K562 (cell line): Measurements from ENCODE around the gene CBX8. TPM values are rescaled to one million over a fixed set of nuclear protein-coding genes. Genes with fewer than 3 reads are reported as not detected.

Source experiments
- ADNP ChIP-seq: fragments of 200-800 bp; sonication (Bioruptor generic); IDR thresholded peaks from 2 replicates; pipeline ENCODE4 v1.6.1; 2016; ENCODE audit warnings: missing genetic modification characterization, missing compliant biosample characterization
- CBFB ChIP-seq: sonication (generic); formaldehyde crosslinking; IDR thresholded peaks from 2 replicates; pipeline ENCODE4 v1.4.0; 2020; ENCODE audit warnings: mild to moderate bottlenecking, missing genetic modification reagents
- CTBP1 ChIP-seq: fragments of 450-650 bp; IDR thresholded peaks from 2 replicates; pipeline ENCODE4 v1.6.1; 2016; ENCODE audit warnings: borderline replicate concordance
- CXXC5 ChIP-seq: fragments of 250-450 bp; sonication (Bioruptor Pico); IDR thresholded peaks from 2 replicates; pipeline ENCODE4 v1.8.0; 2022; ENCODE audit warnings: inconsistent platforms, mild to moderate bottlenecking, moderate library complexity
- E2F5 ChIP-seq: sonication (generic); formaldehyde crosslinking; IDR thresholded peaks from 2 replicates; pipeline ENCODE4 v1.8.0; 2022; ENCODE audit warnings: mild to moderate bottlenecking, missing genetic modification reagents
- FOXK2 ChIP-seq, 2 experiments: fragments of 450-650 bp; IDR thresholded peaks in 1 of 2; conservative IDR thresholded peaks in 1 of 2; 2 replicates each; pipeline ENCODE4 v1.6.1; 2016; ENCODE audit warnings: low read depth in 2 of 2, mild to moderate bottlenecking in 1 of 2
- HDGF ChIP-seq: fragments of 450-650 bp; IDR thresholded peaks from 2 replicates; pipeline ENCODE4 v1.6.1; 2016
- HMG20A ChIP-seq: fragments of 450-650 bp; formaldehyde crosslinking; conservative IDR thresholded peaks from 2 replicates; pipeline ENCODE4 v1.4.0; 2020; ENCODE audit warnings: mild to moderate bottlenecking, mixed read lengths
- HOMEZ ChIP-seq: fragments of 250-450 bp; sonication (Bioruptor Pico); IDR thresholded peaks from 2 replicates; pipeline ENCODE4 v1.4.0; 2020; ENCODE audit warnings: mild to moderate bottlenecking, moderate library complexity
- IFI16 ChIP-seq: fragments of 250-450 bp; sonication (Bioruptor Pico); IDR thresholded peaks from 2 replicates; pipeline ENCODE4 v2.1.2; 2022; ENCODE audit warnings: mild to moderate bottlenecking, inconsistent platforms
- KLF6 ChIP-seq: fragments of 250-450 bp; sonication (Bioruptor Pico); IDR thresholded peaks from 2 replicates; pipeline ENCODE4 v1.4.0; 2020; ENCODE audit warnings: mild to moderate bottlenecking, moderate library complexity, borderline replicate concordance
- NBN ChIP-seq: fragments of 450-650 bp; IDR thresholded peaks from 2 replicates; pipeline ENCODE4 v1.6.1; 2016; ENCODE audit warnings: low read depth, mild to moderate bottlenecking
- PCBP2 ChIP-seq: fragments of 200-400 bp; formaldehyde crosslinking; IDR thresholded peaks from 2 replicates; pipeline ENCODE4 v1.6.1; 2018; ENCODE audit warnings: low read length, low read depth, mild to moderate bottlenecking, moderate library complexity; ENCODE audit not compliant: poor library complexity, severe bottlenecking
- PHF21A ChIP-seq: fragments of 450-650 bp; IDR thresholded peaks from 2 replicates; pipeline ENCODE4 v1.6.1; 2017; ENCODE audit warnings: low read depth, borderline replicate concordance
- PTBP1 ChIP-seq: fragments of 200-400 bp; formaldehyde crosslinking; IDR thresholded peaks from 2 replicates; pipeline ENCODE4 v1.6.1; 2017; ENCODE audit warnings: low read depth, low read length
- RBM17 ChIP-seq: fragments of 200-400 bp; formaldehyde crosslinking; IDR thresholded peaks from 2 replicates; pipeline ENCODE4 v1.6.1; 2017; ENCODE audit warnings: low read depth, mild to moderate bottlenecking, low read length, borderline replicate concordance
- RBM34 ChIP-seq: fragments of 200-400 bp; formaldehyde crosslinking; IDR thresholded peaks from 2 replicates; pipeline ENCODE4 v1.6.1; 2018; ENCODE audit warnings: low read length, borderline replicate concordance; ENCODE audit not compliant: insufficient read depth
- RCOR1 ChIP-seq, 2 experiments: IDR thresholded peaks; 2 replicates each; pipeline ENCODE4 v1.6.1; 2012; ENCODE audit warnings: low read depth in 2 of 2, low read length in 2 of 2, borderline replicate concordance in 1 of 2, improper control_type of control experiment in 1 of 2
- SRSF9 ChIP-seq: fragments of 200-400 bp; formaldehyde crosslinking; IDR thresholded peaks from 2 replicates; pipeline ENCODE4 v1.6.1; 2017; ENCODE audit warnings: low read depth, low read length, borderline replicate concordance
- TCF15 ChIP-seq: fragments of 250-450 bp; sonication (Bioruptor Pico); IDR thresholded peaks from 2 replicates; pipeline ENCODE4 v1.8.0; 2022; ENCODE audit warnings: moderate library complexity, mild to moderate bottlenecking, inconsistent platforms
- TEAD1 ChIP-seq, 2 experiments: fragments of 450-650 bp in 1 of 2; sonication (generic) in 1 of 2; formaldehyde crosslinking; IDR thresholded peaks; 2 replicates each; pipeline versions ENCODE4 v1.4.0 to v1.8.0; 2020 to 2022; ENCODE audit warnings: mild to moderate bottlenecking in 2 of 2, missing genetic modification reagents in 1 of 2
- TSC22D4 ChIP-seq: fragments of 450-650 bp; IDR thresholded peaks from 2 replicates; pipeline ENCODE4 v1.6.1; 2016; ENCODE audit warnings: missing genetic modification characterization, missing biosample characterization, control low read depth
- ZNF280B ChIP-seq: fragments of 250-450 bp; sonication (Bioruptor Pico); IDR thresholded peaks from 2 replicates; pipeline ENCODE4 v1.5.1; 2021; ENCODE audit warnings: mild to moderate bottlenecking
- ZNF3 ChIP-seq: fragments of 250-450 bp; sonication (Bioruptor Pico); IDR thresholded peaks from 2 replicates; pipeline ENCODE4 v1.5.0; 2021; ENCODE audit warnings: mild to moderate bottlenecking, moderate library complexity
- ZNF324 ChIP-seq: fragments of 250-450 bp; sonication (Bioruptor Pico); IDR thresholded peaks from 2 replicates; pipeline ENCODE4 v1.4.0; 2020; ENCODE audit warnings: mild to moderate bottlenecking
- ZNF696 ChIP-seq: fragments of 250-450 bp; sonication (Bioruptor Pico); conservative IDR thresholded peaks from 2 replicates; pipeline ENCODE4 v1.4.0; 2020; ENCODE audit warnings: mild to moderate bottlenecking, moderate library complexity
- polyA plus RNA-seq, 8 experiments: library from polyadenylated mRNA; depleted of rRNA in 4 of 8; stranded (reverse) in 5 of 8; unstranded in 3 of 8; fragments of >200 nt; fragmentation: Nextera tagmentation in 2 of 8; fragmentation: Illumina TruSeq in 1 of 8; extraction: Ambion mirVana in 2 of 8; extraction: Trizol in 1 of 8; gene quantifications; 2 replicates each; pipeline versions ENCODE4 v1.2.1 to v1.2.3, GENCODE V29; 2011 to 2014; ENCODE audit warnings: inconsistent platforms in 1 of 8, missing spikeins in 1 of 8
- total RNA-seq, 7 experiments: library from RNA; depleted of rRNA in 6 of 7; stranded (reverse); fragments of >200 nt in 6 of 7; fragmentation: Illumina TruSeq in 2 of 7; extraction: Trizol in 2 of 7; gene quantifications; 2 replicates each; pipeline versions ENCODE4 v1.2.1 to v1.2.3, GENCODE V29; 2011 to 2021; ENCODE audit warnings: low replicate concordance in 1 of 7

Gene CBX8
- total and polyA plus RNA-seq, 9 of the 15 experiments (the other 6 are each of a cell fraction or from before 2014, with no cell fraction given): 0.08 to 11.9 (median 2.6) TPM

GRCh38 chr17:79777120-79777893 is 19.6 kb downstream of the CBX8 start (continued):
- TF ChIP-seq RCOR1 (IDR thresholded peaks at IDR 0.05; ENCODE audit: borderline replicate concordance in 1 of 2, low read depth in 2 of 2, low read length in 2 of 2) (peak in 1 of 2 experiments; percentile 56; a peak in 1 of 4 replicates), CBFB (CRISPR knock-in tag) (no peak), CTBP1 (no peak), PTBP1 (no peak), RBM17 (no peak), IFI16 (CRISPR knock-in tag) (no peak), FOXK2 (conservative IDR thresholded peaks at IDR 0.05 in 1 of 2, IDR thresholded peaks at IDR 0.05 in 1 of 2; ENCODE audit: low read depth in 2 of 2) (no peak), HDGF (no peak), TCF15 (CRISPR knock-in tag) (no peak), KLF6 (CRISPR knock-in tag) (peak; percentile 65; the same call in 1 of the 2 replicates), HOMEZ (CRISPR knock-in tag) (no peak), RBM34 (no peak), ZNF324 (no peak), NBN (0 out of 2 replicates have a peak, but pooled peaks have one; percentile 50), E2F5 (CRISPR knock-in tag) (no peak), ADNP (tag) (no peak), HMG20A (CRISPR knock-in tag) (no peak), CXXC5 (CRISPR knock-in tag) (peak; percentile 59), PCBP2 (no peak), TSC22D4 (tag) (no peak), PHF21A (peak; percentile 77; the same call in 1 of the 2 replicates), ZNF696 (CRISPR knock-in tag) (no peak), TEAD1 (CRISPR knock-in tag; IDR thresholded peaks at IDR 0.05) (no peak), SRSF9 (no peak), ZNF280B (CRISPR knock-in tag) (no peak), ZNF3 (CRISPR knock-in tag) (no peak)
